Stimulated activated CD4-positive, alpha-beta T cell treated with anti-CD3 and anti-CD28 coated beads, Interleukin-12 subunit alpha, Interleukin-12 subunit beta, amount 100 ng/mL, for 48 hours (primary cell): ENCODE measurements around the gene NDUFB5.
"Not testable (repeated sequence)": the region's sequence is repeated elsewhere in the genome, so short reads cannot be mapped to it uniquely, and the experiment has no call there.

Experiments
- DNase-seq, 3 donors: peaks; one replicate each; pipeline ENCODE4 v3.0.0-alpha.2; 2020; ENCODE audit warnings: low read depth in 2 of 3, low spot score in 1 of 3

The NDUFB5 gene

DNA sequence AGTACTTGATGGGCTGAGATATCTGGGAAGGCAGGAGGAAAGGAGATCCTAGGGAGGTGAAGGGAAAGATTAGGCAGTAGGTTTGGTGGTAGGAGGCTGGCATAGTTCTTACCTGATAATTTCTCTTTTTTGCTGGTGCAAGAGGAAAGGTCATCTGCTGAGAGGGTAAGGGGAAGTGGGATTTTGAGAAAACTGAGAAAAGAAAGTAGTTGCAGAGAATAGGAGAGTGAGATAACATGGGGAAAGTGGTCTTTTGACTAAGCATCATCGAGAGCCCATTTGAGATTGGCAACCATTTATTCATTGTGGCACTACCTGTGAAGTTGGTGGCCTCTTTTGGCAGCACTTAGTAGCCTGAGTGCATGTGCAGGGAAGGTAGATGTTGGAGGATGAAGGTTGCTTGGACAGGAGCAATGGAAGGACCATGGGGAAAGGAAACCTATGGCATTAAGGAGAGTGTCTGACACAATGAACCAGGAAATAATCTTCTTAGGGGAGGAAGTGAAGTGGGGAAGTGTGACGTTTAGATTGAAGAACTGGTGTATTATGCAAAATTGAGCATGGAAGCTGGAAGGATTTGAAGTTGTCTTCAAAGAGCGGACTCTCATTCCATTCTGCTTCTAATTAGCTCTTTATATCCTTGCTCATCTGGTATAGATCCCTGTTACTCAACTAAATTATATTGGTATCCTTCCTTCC lies 26.3 kb downstream of the NDUFB5 start:
- no peak for DNase-seq

DNA sequence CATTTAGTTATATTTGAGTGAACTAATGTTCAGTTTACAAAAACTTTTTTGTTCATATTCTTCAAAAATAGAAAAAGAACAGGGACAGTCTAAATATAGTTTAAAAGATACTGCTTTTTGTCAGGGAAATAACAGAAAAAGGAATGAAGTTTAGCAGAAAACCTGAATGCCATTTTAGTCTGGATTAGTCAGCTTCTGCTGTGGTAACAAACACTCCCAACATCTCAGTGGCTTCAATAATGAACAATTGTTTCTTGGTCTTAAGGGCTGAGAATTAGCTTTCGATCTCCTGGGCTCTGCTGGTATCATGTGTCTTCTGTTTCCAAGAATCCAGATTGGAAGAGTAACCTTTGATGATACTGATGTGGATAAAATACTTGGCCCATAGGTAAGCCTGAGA lies 35.9 kb downstream of the NDUFB5 start:
- DNase-seq, result no peak

DNA sequence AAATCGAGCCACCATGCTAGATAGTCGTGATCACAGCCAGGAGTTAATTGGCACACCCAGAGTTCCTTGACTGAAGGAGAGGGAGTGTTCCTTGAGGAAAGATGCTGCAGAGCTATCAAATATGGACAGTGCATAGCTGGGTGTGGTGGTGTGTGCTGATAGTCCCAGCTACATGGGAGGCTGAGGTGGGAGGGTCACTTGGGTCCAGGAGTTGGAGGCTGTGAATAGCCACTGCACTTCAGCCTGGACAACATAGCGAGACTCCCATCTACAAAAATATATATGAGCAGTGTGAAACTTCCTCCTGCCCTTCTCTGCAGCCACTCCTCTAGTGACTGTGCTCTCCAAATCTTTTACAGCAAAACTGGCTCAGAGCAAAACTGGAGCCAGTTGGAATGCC lies 38.3 kb downstream of the NDUFB5 start:
- DNase-seq, result no peak

DNA sequence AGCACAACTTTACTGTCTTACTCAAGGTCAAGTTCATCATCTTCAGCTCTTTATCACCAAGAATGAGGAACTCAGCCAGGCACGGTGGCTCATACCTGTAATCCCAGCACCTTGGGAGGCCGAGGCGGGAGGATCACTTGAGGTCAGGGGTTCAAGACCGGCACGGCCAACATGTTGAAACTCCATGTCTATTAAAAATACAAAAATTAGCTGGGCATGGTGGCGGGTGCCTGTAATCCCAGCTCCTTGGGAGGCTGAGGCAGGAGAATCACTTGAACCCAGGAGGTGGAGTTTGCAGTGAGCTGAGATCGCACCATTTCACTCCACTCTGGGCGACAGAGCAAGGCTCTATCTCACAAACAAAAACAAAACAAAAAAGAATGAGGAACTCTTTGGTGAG lies 39.2 kb downstream of the NDUFB5 start:
- DNase-seq, result not testable (repeated sequence)

DNA sequence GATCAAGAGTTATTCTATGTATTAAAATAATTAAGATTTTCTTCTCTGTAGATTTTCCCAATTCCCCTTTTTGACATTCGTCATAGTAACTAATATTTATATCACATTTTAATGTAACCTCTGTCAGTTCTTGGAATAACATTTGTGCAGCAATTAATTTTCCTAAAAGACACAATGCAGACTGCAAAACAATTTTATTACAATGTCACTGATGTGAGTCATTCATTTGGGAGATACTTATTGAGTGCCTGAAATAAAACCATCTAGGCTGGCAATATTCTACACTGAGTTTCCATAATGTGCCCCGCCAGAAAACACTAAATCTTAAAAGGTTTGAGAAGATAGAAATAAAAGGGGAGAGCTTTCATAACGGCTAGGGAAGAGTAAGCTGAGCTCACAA lies 41.6 kb downstream of the NDUFB5 start:
- no peak for DNase-seq

DNA sequence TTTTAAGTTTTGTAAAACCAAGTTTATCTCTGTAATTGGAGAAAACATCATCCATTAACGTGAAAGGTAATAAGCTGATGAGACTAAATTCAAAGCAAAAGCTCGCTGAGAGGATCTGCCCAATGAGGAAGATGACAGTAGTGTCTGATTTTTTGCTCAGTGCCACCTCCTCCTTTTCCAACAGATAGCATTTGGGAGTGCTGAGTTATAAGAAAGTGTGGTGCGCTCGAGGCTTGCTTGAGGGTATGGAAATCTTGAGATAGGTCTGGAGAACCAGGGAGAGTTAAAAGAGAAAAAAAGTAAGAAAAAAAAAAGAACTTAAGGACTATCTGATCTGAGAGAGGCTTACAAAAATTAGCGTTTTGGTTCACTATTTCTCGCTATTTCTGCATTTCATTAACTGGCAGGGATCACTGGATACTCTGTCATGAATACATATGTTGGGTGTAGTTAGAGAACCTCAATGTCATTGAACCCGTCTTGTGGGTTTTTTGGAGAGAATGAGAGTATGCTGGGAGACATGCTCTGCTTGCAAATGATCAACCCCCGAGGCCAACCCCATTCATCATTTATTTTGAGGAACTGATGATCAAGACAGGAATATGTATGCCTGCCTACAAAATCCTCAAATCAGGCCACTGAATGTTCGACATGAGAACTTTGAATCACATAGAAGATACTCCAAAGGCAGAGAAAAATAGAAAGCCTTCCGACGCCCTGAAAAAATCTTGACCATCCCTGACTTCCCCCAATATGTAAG lies 47.3 kb downstream of the NDUFB5 start:
- no peak for DNase-seq

DNA sequence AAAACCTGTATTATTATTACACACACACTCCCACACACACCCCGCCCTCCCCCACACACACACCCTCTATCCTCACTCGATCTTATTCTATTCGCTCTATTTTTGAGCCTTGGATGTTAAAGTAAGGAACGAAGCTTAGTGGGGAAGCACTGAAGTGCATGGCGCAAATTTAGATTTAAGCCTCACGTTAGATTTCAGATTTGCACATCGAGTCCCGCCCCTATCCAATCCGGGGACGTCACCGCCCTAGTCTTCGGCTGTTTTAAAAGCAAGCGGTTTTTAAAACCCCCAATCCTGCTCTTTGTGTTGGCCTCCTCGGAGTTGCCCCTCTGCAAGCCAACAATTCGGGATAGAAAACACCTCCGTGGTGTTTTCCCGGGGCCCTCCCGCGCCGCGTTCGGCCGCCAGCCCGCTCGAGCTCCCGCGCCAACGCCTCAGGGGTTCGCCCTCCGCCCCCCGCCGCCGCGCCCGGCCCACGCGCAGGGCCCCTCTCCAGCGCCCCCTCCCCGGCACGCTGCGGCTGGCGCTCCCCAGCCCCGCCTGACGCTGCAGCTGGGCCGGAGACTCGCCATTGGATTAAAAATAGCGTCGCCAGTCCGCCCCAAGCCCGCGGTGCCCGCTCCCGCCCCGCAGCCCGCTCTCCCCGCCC lies 48.0 kb downstream of the NDUFB5 start, which contains the start of gene USP13:
Gene USP13, plus strand, starts transcription at position 594 of the 649 bp plus-strand sequence. CDS start 186 bp downstream, outside the sequence.
- peak; percentile 24 to 32 (median 31) for DNase-seq

DNA sequence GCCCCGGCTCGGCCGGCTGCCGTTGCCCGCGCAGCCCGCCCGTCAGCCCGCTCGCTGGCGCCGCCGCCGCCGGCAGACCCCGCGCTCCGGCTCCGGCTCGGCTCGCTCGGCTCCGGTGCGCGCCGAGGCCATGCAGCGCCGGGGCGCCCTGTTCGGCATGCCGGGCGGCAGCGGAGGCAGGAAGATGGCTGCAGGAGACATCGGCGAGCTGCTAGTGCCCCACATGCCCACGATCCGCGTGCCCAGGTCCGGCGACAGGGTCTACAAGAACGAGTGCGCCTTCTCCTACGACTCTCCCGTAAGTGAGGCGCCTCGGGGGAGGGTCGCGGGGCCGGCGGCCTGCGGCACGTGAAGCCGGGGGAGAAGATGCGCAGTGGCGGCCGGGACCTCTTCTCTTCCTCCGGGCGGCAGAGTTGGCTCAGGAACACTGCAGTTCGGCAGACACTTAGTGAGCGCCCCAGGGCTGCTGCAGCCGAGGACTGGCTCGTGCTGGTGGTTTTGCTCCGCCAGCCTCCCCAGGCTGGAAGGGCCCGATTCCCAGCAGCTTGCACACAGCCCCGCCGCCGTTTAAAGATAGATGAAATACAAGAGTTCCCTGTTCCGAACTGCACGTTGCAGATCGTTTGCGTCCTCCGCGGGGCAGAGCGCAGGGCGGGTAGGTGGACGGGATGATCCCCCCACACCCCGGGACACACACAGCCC lies 48.7 kb downstream of the NDUFB5 start:
- DNase-seq, result peak; percentile 40 to 50 (median 45)

DNA sequence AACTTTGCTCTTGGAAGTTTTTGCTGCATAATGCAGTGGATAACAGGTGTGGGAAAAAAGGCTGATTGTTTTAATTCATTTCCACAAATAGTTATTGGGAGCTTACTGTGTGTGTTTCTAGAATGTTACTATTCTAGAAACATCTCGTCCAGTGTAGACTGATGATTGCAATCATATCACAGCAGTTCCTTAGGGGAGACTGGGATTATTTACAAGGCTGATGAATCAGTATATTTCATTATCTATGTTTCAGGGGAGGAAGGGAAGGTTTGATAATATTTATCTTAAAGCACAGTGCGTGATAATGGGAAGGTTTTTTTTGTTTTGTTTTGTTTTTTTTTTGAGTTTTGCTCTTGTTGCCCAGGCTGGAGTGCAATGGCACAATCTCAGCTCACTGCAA lies 50.6 kb downstream of the NDUFB5 start:
- DNase-seq, result no peak

DNA sequence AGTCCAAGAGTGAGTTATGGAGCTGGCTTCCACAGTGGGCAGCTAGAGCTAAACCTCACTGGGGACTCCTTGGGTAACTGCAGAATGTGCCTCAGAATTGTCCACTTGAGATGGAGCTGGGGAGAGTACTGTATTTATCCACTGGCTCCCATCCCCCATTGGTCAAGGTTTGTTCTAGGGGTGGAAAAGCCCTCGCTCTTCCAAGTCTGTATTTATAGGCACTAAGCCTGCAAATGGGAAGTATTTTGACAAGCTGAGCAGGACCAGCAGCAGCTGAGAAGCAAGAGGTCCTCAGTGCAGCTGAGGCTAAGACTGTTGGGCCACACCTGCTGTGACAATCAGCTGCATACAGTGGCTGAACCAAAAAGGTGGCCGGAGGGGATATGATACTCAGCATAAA lies 54.0 kb downstream of the NDUFB5 start:
- DNase-seq, result no peak

DNA sequence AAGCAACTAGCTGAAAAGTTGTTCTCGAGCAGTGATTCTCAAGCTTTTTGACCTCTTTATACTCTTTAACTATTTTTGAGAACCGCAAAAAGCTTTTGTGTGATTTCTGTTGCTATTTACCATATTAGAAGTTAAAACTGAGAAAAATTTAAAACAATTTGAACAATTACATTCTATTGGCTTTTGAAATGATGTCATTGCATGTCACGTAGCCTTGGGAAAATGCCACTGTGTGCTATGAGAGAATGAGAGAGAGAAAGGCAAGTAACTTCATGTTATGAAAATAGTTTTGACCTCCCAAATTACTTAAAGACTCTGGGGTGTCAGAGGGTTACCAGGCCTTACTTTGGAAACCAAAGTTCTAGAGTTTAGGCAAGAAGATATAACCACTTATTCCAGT lies 56.3 kb downstream of the NDUFB5 start:
- DNase-seq, result no peak

DNA sequence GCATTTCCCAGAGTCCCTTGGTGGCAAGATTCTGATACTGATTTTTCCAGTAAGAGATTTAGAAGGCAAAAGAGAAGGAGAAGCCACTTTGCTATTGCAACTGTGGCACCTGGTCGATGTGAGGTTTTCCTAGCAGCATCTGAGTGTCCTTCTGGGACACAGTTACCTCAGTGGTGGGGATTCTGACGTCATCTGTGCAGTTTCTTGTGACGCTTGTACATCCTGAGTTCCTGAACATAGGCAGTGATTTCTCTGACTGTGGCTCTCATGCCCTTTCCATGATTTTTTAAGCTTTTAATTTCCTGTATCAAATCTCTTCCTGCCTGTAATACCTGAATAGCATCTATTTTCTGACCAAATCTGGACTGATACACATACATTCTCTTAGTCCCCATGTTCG lies 57.2 kb downstream of the NDUFB5 start:
- no peak for DNase-seq

DNA sequence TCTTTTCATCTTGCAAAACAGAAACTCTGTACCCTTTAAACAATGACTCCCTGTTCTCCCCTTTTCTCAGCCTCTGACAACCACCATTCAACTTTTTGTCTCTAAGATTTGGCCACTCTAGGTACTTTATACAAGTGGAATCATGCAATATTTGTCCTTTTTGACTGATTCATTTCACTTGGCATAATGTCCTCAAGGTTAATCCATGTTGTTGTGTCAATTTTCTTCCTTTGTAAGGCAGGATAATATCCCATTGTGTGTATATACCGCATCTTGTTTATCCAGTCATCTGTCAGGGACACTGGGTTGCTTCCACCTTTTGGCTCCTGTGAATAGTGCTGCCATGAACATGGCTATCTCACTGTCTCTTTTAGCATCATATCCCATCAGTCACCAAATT lies 58.5 kb downstream of the NDUFB5 start:
- no peak for DNase-seq

DNA sequence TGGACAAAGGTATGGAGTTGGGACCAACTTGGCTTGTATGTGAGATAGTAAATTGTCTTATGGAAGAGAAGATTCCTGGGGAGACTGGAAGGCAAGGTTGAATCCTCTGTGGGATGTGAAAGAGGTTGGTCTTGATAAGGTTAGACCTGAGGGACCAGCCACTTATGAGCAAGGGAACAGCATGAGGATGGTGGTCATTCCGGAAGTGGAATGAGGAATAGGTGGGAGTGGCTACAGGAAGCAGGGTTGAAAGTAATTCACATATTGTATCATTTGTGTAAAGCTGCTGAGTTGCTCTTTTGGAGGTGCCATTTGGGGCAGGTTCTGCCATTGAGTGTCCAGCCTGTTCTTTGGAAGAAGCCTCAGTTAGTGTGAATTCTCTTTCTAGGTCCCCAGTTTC lies 61.4 kb downstream of the NDUFB5 start:
- DNase-seq, result no peak

DNA sequence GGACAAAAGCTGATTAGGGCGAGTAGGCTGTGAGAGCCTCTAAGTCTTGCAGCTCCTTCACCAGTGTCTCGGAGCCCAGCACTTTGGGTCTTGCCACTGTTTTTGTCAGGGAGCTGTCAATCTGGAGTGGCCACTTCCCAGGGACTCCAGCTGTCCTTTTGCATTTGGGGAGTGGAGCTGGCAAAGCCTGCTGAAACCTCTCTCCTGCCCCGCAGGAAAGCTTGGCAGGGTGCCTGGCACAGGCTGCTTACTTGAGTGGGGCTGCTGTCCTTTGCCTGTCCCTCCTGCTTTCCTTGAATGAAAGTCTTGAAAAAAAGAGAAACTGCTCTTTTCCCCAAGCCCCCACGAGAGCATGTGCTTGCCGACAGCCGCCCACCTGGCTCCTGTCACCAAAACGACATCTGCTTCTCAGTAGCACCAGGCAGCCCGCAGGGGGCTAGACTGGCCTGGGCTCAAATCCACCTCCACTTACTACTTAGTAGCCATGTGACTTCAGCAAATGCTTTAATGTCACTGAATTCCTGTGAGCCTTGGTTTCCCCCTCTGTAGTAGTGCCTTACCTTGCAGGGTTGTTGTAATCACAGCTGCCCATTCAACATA lies 61.9 kb downstream of the NDUFB5 start:
- no peak for DNase-seq

DNA sequence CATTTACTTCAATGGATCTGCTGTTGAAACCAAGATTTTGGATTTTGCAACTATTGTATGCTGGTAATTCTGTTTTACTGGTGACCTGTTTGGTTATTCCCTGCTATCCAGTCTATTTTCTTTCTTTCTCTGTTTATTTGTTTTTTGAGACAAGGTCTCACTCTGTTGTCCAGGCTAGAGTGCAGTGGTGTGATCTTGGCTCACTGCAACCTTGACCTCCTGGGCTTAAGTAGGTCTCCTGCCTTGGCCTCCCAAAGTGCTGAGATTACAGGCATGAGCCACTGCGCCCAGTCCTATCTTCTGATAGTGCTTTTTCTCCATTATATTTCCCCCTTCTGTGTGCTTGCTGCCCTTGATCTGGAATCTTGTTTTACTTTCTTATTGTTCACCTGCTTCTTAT lies 63.8 kb downstream of the NDUFB5 start:
- no peak for DNase-seq

DNA sequence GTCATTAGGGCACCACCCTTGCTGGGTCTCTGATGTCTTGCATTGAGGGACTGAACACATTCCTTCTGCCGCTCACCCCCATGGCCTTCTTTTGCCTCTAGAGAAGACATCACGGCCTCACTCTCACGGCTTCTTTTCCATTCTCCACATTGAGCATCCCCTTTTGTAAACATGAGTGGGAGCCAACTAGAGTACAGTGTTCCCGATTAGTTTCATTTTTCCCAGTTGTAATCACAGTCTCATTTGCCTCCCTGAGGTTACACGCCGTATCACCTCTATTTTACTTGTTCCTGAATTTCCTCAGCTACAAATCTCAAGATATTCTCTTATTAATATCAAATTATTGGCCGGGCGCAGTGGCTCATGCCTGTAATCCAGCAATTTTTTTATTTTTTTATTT lies 65.7 kb downstream of the NDUFB5 start:
- no peak for DNase-seq

DNA sequence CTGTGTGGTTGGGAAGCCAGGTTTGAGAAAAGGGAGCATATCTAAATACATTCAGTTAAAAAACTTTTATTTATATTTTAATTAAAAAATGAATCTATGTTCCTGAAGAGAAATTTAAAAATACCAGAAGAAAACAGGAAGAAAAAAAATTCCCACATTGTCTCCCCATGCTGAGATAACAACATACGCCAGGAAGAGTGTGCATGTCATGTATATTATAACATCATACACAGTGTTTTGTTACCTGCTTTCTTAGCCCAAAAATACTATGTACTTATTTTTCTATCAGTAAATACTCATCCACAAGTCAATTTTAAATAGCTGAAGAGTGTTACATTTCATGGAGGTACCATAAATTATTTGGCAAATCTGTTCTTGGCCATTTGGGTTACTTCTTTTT lies 66.7 kb downstream of the NDUFB5 start:
- DNase-seq, result no peak

DNA sequence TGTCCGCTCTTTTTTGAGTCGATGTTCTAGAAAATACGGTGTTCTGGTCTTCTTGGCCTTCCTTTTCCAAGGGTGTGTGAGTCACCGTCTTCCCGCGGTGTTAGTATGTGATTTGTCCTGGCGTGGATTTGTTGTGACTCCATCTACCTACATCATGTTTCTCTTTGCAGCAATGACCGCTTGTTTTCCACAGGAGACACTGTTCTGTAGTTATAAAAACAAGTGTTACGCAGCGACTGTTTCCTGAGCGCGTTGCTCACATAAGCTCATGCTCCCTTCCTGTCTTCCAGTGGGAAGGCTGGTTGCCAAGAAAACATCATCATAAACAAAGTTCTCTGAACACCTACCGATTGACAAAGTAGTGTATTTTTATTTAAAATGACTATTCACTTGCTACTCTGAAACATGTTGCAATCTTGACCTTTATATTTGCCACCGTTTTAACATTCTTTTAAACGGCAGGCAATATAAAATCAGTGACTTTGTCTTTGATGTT lies 67.2 kb downstream of the NDUFB5 start:
- no peak for DNase-seq

DNA sequence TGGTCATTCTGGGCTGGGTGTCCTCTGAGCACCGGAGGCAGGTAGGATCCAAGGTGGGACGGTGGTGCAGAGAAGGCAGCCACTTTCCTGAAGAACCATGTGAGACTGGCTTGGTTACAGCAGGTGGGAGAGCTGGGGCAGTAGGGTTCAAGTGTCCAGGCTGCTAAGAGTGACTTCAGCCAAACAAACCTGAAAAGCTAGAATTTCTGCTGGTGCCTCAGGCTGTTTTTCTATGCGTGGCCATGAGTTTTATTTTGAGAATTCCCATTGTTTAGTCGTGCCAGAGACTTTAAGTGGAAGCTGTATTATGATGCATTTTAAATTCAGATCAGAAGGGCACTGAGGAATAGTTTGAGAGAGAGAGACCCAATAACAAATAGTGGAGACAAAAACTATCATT lies 68.3 kb downstream of the NDUFB5 start:
- DNase-seq, result no peak

DNA sequence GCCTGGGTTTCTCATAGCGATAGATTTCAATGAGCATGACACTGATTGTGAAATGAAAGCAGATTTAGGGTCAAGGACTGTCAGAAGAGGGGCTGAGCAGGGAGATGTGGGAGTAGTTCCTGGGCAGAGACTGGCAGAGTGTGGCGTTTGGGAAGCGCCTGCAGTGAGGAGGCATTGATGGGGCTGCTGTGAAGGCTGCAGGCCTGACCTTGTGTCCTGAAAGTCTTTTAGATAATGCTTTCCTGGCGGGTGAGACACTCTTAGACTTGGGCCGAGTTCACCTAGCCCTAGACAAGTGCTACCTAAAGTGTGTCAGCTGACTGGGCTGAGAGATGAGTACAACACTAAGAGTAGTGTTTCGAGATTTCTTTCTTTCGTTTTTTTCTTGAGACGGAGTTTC lies 68.9 kb downstream of the NDUFB5 start:
- DNase-seq, result no peak
